ENCODE measurements around the gene ATP8B3.
"Not testable (repeated sequence)": the region's sequence is repeated elsewhere in the genome, so short reads cannot be mapped to it uniquely, and the experiment has no call there.

The ATP8B3 gene

DNA sequence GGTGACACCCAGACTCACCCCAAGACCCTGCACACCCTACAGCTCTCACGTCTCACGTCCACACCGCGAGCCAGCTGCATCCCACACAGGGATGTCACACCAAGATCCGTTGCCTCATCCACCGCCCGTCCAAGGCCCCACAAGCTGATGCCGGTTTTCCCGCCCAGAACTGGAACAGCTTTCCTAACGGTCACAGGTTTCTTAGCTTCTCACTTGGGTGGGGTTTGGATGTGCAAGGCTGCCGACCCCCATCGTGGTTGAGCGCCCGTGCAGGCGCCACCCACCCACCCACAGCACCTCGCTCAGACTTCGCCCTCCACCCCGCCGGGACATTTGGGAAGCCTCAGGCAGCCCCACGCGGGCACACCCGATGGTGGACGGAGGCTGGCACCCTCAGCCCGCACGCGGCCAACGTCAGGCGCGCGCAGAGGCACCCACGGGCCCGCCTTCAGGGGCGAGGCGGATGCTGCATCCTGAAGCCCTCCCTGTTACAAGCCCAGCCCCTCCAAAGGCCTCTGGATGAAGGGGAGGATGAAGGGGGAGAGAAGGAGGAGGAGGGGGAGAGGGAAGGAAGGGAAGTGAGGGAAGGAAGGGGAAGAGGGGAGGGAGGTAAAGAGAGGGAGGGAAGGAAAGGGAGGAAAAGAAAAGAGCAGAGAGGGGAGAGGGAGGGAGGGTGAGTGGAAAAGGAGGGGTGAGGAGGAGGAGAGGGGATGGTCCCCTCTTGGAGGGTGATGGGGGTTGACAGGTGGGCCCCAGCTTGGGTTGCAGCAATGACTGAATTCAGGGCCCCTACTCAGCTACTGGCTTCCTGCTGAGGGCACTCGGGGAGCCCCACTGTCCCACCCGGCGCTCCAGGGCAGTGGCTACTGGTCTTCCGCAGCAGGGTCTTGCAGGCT is 45.9 kb downstream of the ATP8B3 start:
- Histone ChIP-seq H3K4me1 (ENCODE audit: control insufficient read depth, low read depth, low read length) (no peaks in the 10 kb centered on the region), H3K27me3 (ENCODE audit: control insufficient read depth, insufficient read depth, low read length) (peaks cover 100% of the 10 kb centered on the region), H3K9ac (ENCODE audit: low read length) (no peak overlapping the region), H3K4me3 (ENCODE audit: low read length) (no peak overlapping the region), H3K36me3 (ENCODE audit: control insufficient read depth, low read depth, low read length) (no peaks in the 10 kb centered on the region), H3K9me3 (ENCODE audit: control insufficient read depth, low read depth, low read length) (peaks cover 8% of the 10 kb centered on the region), H3K27ac (ENCODE audit: low read length) (no peak overlapping the region)

DNA sequence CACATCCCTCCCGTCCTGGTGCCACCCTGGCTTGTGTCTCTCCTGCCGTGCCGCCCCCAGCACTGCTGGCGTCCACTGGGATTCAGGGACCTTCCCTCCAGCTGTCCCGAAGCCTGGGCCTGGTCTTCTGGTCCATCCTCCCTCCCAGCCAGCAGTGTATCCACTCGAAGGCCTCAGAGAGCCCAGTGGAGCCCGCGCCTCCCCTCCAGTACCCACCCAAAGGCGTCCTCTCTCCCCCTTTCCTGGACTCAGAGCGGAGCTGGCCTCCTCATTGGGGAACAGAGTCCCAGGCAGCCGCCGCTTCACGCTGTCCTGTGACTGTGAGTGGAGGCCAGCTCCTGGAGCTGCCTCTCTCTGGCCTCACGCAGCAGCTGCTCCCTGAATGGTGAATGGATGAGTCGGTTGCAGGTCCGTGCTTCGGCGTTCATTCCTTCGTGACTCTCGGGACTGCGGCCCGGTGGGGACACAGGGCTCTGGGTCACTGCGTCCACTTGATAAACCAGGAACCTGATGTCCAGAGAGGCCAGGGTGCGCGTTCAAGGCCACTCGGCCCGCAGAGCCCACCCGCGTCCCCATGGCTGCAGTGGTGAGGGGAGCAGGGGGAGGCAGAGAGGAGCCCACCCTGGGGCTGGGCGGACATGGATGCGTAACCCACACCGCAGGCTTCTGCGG is 46.7 kb downstream of the ATP8B3 start:
- H3K9ac ChIP-seq (ENCODE audit: low read length), result no peak overlapping the region
- no peaks in the 10 kb centered on the region for H3K9me3 ChIP-seq (ENCODE audit: control insufficient read depth, low read depth, low read length)
- peaks cover 100% of the 10 kb centered on the region for H3K27me3 ChIP-seq (ENCODE audit: control insufficient read depth, insufficient read depth, low read length)
- H3K4me1 ChIP-seq (ENCODE audit: control insufficient read depth, low read depth, low read length), result no peaks in the 10 kb centered on the region
- no peaks in the 10 kb centered on the region for H3K36me3 ChIP-seq (ENCODE audit: control insufficient read depth, low read depth, low read length)
- no peak overlapping the region for H3K27ac ChIP-seq (ENCODE audit: low read length)
- no peak overlapping the region for H3K4me3 ChIP-seq (ENCODE audit: low read length)

DNA sequence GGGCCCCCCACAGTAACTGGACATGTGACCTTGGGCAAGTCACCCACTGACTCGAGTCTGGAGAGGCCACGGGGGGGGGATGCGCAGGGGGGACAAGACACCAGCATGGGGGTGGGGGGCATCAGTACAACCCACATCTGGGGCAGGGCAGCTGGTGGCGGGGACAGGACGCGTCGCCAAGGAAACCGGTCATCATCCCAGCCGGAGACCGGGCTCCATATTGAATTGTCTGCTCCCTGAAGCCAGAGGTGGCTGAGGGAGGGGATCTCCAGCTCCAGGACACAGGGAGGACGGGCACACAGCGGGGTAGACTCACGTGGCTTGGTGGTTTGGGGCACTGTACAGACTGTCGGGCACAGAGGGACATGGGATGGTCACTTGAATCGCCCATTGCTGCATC is 47.3 kb downstream of the ATP8B3 start:
- no peaks in the 10 kb centered on the region for H3K36me3 ChIP-seq (ENCODE audit: control insufficient read depth, low read depth, low read length)
- H3K4me1 ChIP-seq (ENCODE audit: control insufficient read depth, low read depth, low read length), result no peaks in the 10 kb centered on the region
- H3K27me3 ChIP-seq (ENCODE audit: control insufficient read depth, insufficient read depth, low read length), result peaks cover 100% of the 10 kb centered on the region
- no peak overlapping the region for H3K9ac ChIP-seq (ENCODE audit: low read length)
- H3K9me3 ChIP-seq (ENCODE audit: control insufficient read depth, low read depth, low read length), result no peaks in the 10 kb centered on the region
- no peak overlapping the region for H3K27ac ChIP-seq (ENCODE audit: low read length)
- H3K4me3 ChIP-seq (ENCODE audit: low read length), result no peak overlapping the region

DNA sequence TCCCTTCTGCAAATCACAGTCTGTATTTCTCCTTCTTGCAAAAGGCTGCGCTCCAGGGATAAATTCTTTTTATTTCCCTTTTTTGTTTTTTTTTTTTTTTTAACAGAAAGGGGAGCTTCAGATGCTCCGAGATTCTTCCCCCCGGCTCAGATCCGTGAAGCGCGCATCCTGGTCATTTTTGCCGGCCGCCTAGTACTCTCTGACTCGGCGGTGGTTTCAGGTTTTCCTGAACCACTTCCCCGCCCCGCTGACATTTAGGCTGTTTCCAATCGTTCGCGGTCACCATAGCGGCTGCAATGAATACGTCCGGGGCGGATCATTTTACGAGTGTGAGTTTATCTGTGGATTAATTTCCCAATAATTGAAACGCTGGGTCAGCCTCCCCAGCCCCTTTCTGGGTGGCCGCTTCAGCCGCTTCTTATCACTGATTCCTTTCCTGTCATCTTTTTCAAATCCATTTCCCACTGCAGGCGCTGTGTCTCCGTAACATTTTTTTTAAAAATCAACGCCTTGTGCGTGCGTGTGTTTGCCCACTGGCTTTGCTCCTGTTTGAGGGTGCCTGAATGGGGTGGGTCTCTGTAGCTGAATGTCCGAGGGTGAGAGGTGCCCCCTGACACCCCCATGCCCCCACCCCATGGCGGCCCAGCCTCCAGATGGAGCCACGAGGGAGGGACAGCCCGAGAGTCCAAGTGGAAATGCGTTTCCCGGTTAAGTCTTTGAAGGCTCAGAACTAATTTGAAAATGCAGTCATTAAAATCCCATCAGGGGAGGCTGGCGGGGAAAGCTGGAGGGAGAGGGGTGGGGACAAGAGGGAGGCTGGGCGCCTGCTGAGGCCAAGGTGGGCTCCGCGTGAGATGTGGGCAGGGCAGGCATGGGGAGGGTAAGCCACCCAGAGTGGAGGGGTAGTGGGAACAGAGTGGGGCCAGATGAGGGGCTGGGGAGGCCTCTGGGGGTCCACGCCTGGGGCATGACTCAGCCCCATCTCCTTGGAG is 48.1 kb downstream of the ATP8B3 start:
- Histone ChIP-seq H3K4me1 (ENCODE audit: control insufficient read depth, low read depth, low read length) (no peaks in the 10 kb centered on the region), H3K9me3 (ENCODE audit: control insufficient read depth, low read depth, low read length) (no peaks in the 10 kb centered on the region), H3K9ac (ENCODE audit: low read length) (no peak overlapping the region), H3K27ac (ENCODE audit: low read length) (no peak overlapping the region), H3K27me3 (ENCODE audit: control insufficient read depth, insufficient read depth, low read length) (peaks cover 100% of the 10 kb centered on the region), H3K36me3 (ENCODE audit: control insufficient read depth, low read depth, low read length) (no peaks in the 10 kb centered on the region), H3K4me3 (ENCODE audit: low read length) (no peak overlapping the region)

DNA sequence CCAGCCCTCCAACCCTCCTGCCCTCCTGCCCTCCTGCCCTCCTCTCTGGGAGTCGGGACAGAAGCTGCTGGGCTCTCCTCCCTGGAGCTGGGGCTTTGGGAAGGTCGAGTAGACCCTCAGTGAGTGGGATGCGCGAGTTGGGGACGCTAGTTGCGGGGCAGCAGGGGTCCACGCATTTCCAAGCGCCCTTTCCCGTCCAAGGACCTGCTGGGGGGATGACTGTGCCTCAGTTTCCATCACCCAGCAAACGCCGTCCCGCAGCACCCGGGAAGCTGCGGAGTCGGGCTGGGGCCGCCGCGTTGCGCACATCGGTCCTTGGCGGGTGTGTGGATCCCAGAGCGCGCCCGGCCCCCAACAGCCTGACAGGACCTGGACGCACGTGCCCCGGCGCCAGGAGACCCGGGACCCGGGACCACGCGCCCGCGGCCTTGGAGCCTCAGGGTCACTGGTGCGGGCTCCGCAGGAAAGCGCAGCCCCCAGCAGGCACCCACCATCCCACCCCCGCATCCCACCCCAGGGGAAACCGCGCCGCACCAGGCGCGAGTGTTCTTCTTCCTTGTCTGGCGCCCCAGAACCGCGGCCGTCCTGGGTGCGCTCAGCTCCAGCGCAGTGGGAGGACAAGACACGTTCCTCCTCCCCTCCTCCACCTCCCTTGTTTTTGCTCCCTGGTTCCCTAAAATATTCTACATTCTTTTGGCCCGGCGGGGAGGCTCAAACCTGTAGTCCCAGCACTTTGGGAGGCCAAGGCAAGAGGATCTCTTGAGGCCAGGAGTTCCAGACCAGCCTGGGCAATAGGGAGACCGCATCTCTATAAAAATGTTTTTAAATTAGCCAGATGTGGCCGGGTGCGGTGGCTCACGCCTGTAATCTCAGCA is 49.6 kb downstream of the ATP8B3 start:
- Histone ChIP-seq H3K9ac (ENCODE audit: low read length) (no peak overlapping the region), H3K36me3 (ENCODE audit: control insufficient read depth, low read depth, low read length) (no peaks in the 10 kb centered on the region), H3K27me3 (ENCODE audit: control insufficient read depth, insufficient read depth, low read length) (peaks cover 100% of the 10 kb centered on the region)

DNA sequence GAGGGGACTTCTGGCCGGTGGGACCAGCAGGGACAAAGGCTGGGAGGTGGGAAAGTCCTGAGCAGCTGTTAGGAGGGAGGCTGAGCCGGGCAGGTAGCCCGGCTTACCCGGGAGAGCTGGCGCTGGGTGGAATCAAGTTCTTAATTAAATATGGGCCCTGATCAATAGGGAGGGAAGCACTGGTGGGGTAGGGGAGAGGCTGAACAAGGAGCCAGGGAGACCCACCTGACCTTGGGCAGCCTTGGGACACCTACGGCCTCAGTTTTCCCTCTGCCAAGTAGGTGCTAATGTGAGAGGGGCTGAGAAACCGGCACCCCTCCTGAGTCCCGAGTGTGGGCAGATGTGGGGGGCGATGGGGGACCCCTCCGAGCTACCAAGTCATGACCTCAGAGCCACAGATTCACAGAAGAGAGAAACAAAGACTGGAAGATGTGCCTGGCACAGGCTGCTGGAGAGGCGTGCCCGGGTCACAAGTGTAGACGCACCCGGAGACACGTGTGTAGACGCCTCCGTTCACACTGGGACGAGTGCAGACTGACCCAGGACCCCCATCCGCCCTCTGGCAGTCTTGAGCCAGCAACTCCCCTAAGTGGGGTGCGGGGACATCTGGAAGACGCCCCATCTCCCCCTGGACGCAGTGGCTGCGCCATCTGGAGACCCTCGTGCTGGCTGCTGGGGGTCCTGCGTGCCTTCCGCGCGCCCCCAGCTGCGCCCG is 50.4 kb downstream of the ATP8B3 start:
- Histone ChIP-seq H3K9me3 (ENCODE audit: control insufficient read depth, low read depth, low read length) (no peaks in the 10 kb centered on the region), H3K36me3 (ENCODE audit: control insufficient read depth, low read depth, low read length) (no peaks in the 10 kb centered on the region), H3K27ac (ENCODE audit: low read length) (no peak overlapping the region), H3K27me3 (ENCODE audit: control insufficient read depth, insufficient read depth, low read length) (peaks cover 100% of the 10 kb centered on the region), H3K4me3 (ENCODE audit: low read length) (no peak overlapping the region), H3K9ac (ENCODE audit: low read length) (no peak overlapping the region), H3K4me1 (ENCODE audit: control insufficient read depth, low read depth, low read length) (no peaks in the 10 kb centered on the region)

More for the DNA sequence above, 49.6 kb downstream of the ATP8B3 start:
- Histone ChIP-seq H3K4me3 (ENCODE audit: low read length) (no peak overlapping the region), H3K4me1 (ENCODE audit: control insufficient read depth, low read depth, low read length) (no peaks in the 10 kb centered on the region), H3K9me3 (ENCODE audit: control insufficient read depth, low read depth, low read length) (no peaks in the 10 kb centered on the region), H3K27ac (ENCODE audit: low read length) (no peak overlapping the region)

DNA sequence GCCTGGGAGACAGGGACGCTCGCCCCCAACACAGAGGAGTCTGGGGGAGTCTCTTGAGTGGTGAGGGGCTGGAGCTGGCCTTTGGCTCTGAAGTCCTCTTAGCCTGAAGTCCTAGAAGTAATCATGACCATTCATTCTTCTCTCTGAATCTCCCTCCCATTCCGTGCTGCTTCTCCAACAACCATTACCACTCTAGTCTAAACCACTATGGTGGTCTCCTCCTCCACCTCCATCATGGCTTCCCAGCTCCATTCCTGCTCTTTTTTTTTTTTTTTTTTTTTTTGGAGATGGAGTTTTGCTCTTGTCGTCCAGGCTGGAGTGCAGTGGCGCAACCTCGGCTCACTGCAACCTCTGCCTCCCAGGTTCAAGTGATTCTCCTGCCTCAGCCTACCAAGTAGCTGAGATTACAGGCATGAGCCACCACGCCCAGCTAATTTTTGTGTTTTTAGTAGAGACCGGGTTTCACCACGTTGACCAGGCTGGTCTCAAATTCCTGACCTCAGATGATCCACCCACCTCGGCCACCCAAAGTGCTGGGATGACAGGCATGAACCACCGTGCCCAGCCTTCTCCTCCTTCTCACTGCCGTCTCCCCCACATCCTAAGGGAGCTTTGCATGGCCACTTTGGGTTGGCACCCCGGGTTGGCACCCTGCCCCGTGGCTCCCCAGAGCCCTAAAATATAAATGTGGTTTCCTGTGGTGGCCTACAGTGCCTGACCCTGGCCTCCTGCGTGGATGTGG is 51.1 kb downstream of the ATP8B3 start:
- H3K4me3 ChIP-seq (ENCODE audit: low read length); H3K4me1 ChIP-seq (ENCODE audit: control insufficient read depth, low read depth, low read length); H3K36me3 ChIP-seq (ENCODE audit: control insufficient read depth, low read depth, low read length); H3K9me3 ChIP-seq (ENCODE audit: control insufficient read depth, low read depth, low read length); H3K9ac ChIP-seq (ENCODE audit: low read length); H3K27ac ChIP-seq (ENCODE audit: low read length): not testable (repeated sequence)
- H3K27me3 ChIP-seq (ENCODE audit: control insufficient read depth, insufficient read depth, low read length), result peaks cover 100% of the 10 kb centered on the region

DNA sequence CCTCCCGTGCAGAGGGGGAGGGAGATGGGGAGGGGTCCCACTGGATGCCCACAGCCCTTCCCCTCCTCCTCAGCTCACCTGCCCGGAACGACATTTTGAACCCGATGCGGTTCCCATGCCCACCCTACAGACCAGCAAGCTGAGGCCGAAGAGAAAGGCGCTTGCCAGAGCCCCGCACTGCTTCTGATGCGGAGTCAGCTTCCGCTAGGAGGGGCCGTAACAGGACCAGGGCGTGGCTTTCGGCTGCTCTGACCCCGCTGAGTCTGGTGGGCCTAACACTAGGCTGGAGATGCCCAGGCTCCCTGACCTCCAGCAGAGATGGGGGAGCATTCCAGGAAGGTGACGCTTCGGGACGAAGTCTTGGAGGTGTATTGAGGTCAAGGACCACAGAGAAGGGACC is 52.1 kb downstream of the ATP8B3 start:
- Histone ChIP-seq H3K9ac (ENCODE audit: low read length) (no peak overlapping the region), H3K4me1 (ENCODE audit: control insufficient read depth, low read depth, low read length) (no peaks in the 10 kb centered on the region), H3K9me3 (ENCODE audit: control insufficient read depth, low read depth, low read length) (no peaks in the 10 kb centered on the region), H3K36me3 (ENCODE audit: control insufficient read depth, low read depth, low read length) (no peaks in the 10 kb centered on the region), H3K4me3 (ENCODE audit: low read length) (no peak overlapping the region), H3K27ac (ENCODE audit: low read length) (no peak overlapping the region), H3K27me3 (ENCODE audit: control insufficient read depth, insufficient read depth, low read length) (peaks cover 100% of the 10 kb centered on the region)

DNA sequence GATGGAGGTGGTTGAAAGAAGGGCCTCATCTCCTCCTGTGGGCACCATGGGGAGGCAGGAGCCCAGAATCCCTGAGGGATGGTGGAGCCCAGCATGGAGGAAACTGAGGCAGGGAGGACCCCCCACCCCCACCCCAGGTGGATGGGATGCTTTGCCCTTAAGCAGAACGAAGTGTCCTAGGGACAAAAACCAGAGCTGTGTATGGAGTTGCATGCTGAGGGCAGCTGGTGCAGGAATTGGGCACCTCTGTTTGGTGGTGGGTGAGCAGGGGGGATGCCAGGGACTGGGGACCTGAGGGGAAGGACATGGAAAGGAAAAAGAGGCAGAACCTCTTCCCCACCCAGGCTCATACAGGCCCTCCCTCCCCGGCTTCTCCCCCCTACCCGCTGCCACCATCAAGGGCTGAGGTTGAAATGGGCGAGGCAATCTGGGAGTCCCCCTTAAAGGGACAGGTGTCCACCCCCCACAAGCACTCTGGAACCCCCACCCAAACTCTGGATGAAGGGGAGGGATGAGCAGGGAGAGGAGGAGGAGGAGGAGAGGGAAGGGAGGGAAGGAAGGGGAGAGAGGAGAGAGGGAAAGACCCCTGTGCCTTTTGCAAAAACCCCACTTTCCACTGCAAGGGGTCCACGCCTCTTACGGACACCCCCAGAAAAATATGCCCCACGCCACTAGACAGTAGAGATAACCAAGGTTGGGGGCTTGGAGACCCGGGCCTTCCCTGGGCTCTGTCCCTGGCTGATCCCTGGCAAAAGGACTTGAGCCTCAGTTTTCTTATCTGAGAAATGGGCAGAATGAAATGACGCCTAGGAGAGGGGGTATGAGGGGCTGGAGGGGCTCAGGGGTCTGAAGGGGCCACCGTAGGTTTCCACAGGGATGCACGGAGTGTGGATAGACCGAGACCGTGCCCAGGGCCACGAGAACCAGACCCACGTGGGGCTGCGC is 52.8 kb downstream of the ATP8B3 start:
- Histone ChIP-seq H3K27ac (ENCODE audit: low read length) (no peak overlapping the region), H3K27me3 (ENCODE audit: control insufficient read depth, insufficient read depth, low read length) (peaks cover 99% of the 10 kb centered on the region)

More for the DNA sequence above, 52.8 kb downstream of the ATP8B3 start:
- Histone ChIP-seq H3K9me3 (ENCODE audit: control insufficient read depth, low read depth, low read length) (no peaks in the 10 kb centered on the region), H3K4me3 (ENCODE audit: low read length) (no peak overlapping the region), H3K4me1 (ENCODE audit: control insufficient read depth, low read depth, low read length) (no peaks in the 10 kb centered on the region), H3K9ac (ENCODE audit: low read length) (no peak overlapping the region), H3K36me3 (ENCODE audit: control insufficient read depth, low read depth, low read length) (no peaks in the 10 kb centered on the region)

All from iPS-18a (cell line).